Astrocyte (in vitro differentiated cells and primary cell): Measurements from ENCODE around the gene LTBP2. TPM values are rescaled to one million over a fixed set of nuclear protein-coding genes. Genes with fewer than 3 reads are reported as not detected.

ENCODE experiments used
- DNase-seq: peaks from one replicate; pipeline ENCODE4 v3.0.0-alpha.2; 2010; ENCODE audit warnings: low read depth
- FAIRE-seq: peaks from 2 replicates; lab custom pipeline; 2011; peaks lifted over from hg19 to GRCh38; lab: Jason Lieb, UNC
- H2AFZ ChIP-seq: 2 replicates; pipeline ENCODE4 v1.6.0; 2012; ENCODE audit warnings: low read depth, low read length, inconsistent platforms
- H3K27ac ChIP-seq: 2 replicates; pipeline ENCODE4 v1.5.1; 2011; ENCODE audit warnings: low read depth, low read length, inconsistent platforms
- H3K27me3 ChIP-seq: 2 replicates; pipeline ENCODE4 v1.6.0; 2011; ENCODE audit warnings: low read length, inconsistent platforms; ENCODE audit not compliant: insufficient read depth
- H3K36me3 ChIP-seq: 2 replicates; pipeline ENCODE4 v1.5.1; 2011; ENCODE audit warnings: low read length, inconsistent platforms; ENCODE audit not compliant: insufficient read depth
- H3K4me1 ChIP-seq: 2 replicates; pipeline ENCODE4 v1.5.1; 2011; ENCODE audit warnings: low read length, inconsistent platforms; ENCODE audit not compliant: insufficient read depth
- H3K4me2 ChIP-seq: 2 replicates; pipeline ENCODE4 v1.6.0; 2012; ENCODE audit warnings: low read length, inconsistent platforms
- H3K4me3 ChIP-seq: 2 replicates; pipeline ENCODE4 v1.5.1; 2011; ENCODE audit warnings: low read depth, mild to moderate bottlenecking, low read length, inconsistent platforms; ENCODE audit not compliant: insufficient read depth
- H3K79me2 ChIP-seq: 2 replicates; pipeline ENCODE4 v1.6.0; 2012; ENCODE audit warnings: mild to moderate bottlenecking, low read length, inconsistent platforms; ENCODE audit not compliant: insufficient read depth
- H3K9ac ChIP-seq: 2 replicates; pipeline ENCODE4 v1.6.0; 2012; ENCODE audit warnings: mild to moderate bottlenecking, low read length, inconsistent platforms
- H3K9me3 ChIP-seq: 2 replicates; pipeline ENCODE4 v1.5.1; 2012; ENCODE audit warnings: low read depth, mild to moderate bottlenecking, low read length, inconsistent platforms; ENCODE audit not compliant: insufficient read depth
- H4K20me1 ChIP-seq: 2 replicates; pipeline ENCODE4 v1.6.0; 2012; ENCODE audit warnings: low read length, inconsistent platforms; ENCODE audit not compliant: insufficient read depth
- H3K27ac Mint-ChIP-seq: one replicate; pipeline ENCODE4 v1.8.0; 2021; ENCODE audit warnings: mild to moderate bottlenecking, mixed read lengths; ENCODE audit not compliant: unreplicated experiment
- H3K27me3 Mint-ChIP-seq: one replicate; pipeline ENCODE4 v1.8.0; 2021; ENCODE audit warnings: low read depth, mixed read lengths; ENCODE audit not compliant: unreplicated experiment
- H3K36me3 Mint-ChIP-seq: one replicate; pipeline ENCODE4 v1.8.0; 2021; ENCODE audit warnings: low read depth, mixed read lengths; ENCODE audit not compliant: unreplicated experiment
- H3K4me1 Mint-ChIP-seq: one replicate; pipeline ENCODE4 v1.8.0; 2021; ENCODE audit warnings: low read depth, mixed read lengths; ENCODE audit not compliant: unreplicated experiment
- H3K4me3 Mint-ChIP-seq: one replicate; pipeline ENCODE4 v1.8.0; 2021; ENCODE audit warnings: mild to moderate bottlenecking, moderate library complexity, mixed read lengths; ENCODE audit not compliant: unreplicated experiment
- H3K9me3 Mint-ChIP-seq: one replicate; pipeline ENCODE4 v1.8.0; 2021; ENCODE audit warnings: mild to moderate bottlenecking, mixed read lengths; ENCODE audit not compliant: unreplicated experiment
- EZH2 ChIP-seq: IDR thresholded peaks from 2 replicates; pipeline ENCODE4 v1.6.1; 2012; ENCODE audit warnings: mild to moderate bottlenecking, low read length, inconsistent platforms; ENCODE audit not compliant: insufficient read depth
- total RNA-seq: library from RNA; stranded (reverse); gene quantifications from 2 replicates; pipeline ENCODE4 v1.2.1, GENCODE V29; 2021
- TF ChIP-seq, protein P1 (sequence below): IDR thresholded peaks from 2 replicates; pipeline ENCODE4 v1.5.1; 2011; ENCODE audit warnings: low read depth, mild to moderate bottlenecking, inconsistent platforms, low read length, moderate library complexity; ENCODE audit not compliant: insufficient read depth

The LTBP2 gene
- total RNA-seq, 1 donor from 2014 or later: 162 TPM

DNA sequence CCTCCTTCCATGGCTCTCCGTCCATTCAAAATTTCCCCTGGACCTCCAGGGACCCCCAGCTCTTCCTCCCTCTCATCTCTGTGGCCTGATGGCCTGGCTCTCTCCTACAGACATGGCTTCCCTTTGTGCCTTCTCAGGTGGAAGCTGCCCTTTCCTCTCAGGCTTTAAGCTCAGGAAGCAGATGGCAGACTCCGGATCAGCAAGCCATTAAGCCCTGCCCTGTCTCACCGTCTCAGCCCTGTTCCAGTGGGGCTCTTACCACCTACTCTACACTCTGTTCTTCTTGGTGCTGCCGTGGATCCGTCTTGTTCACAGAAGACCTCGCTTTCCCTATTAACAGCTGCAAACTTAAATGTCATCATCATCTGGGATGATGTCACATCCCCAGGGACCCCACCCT, 152.1 kb downstream of the LTBP2 start:
- Histone ChIP-seq H4K20me1 (no peaks in the 10 kb centered on the region), H3K4me2 (no peak overlapping the region), H3K4me3 (no peak overlapping the region), H3K79me2 (no peaks in the 10 kb centered on the region), H3K27me3 (peaks cover 8% of the 10 kb centered on the region), H2AFZ (no peak overlapping the region), H3K36me3 (no peaks in the 10 kb centered on the region), H3K27ac (no peak overlapping the region), H3K9me3 (no peaks in the 10 kb centered on the region), H3K9ac (no peak overlapping the region), H3K4me1 (no peaks in the 10 kb centered on the region)
- TF ChIP-seq, protein P1, sequence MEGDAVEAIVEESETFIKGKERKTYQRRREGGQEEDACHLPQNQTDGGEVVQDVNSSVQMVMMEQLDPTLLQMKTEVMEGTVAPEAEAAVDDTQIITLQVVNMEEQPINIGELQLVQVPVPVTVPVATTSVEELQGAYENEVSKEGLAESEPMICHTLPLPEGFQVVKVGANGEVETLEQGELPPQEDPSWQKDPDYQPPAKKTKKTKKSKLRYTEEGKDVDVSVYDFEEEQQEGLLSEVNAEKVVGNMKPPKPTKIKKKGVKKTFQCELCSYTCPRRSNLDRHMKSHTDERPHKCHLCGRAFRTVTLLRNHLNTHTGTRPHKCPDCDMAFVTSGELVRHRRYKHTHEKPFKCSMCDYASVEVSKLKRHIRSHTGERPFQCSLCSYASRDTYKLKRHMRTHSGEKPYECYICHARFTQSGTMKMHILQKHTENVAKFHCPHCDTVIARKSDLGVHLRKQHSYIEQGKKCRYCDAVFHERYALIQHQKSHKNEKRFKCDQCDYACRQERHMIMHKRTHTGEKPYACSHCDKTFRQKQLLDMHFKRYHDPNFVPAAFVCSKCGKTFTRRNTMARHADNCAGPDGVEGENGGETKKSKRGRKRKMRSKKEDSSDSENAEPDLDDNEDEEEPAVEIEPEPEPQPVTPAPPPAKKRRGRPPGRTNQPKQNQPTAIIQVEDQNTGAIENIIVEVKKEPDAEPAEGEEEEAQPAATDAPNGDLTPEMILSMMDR: no peak
- TF ChIP-seq EZH2: no peak
- H3K4me3 Mint-ChIP-seq: no peak overlapping the region
- H3K4me1 Mint-ChIP-seq: peaks cover 2% of the 10 kb centered on the region
- DNase-seq: no peak
- peaks cover 29% of the 10 kb centered on the region for H3K27me3 Mint-ChIP-seq
- FAIRE-seq: no peak
- H3K36me3 Mint-ChIP-seq: peaks cover 3% of the 10 kb centered on the region
- H3K27ac Mint-ChIP-seq: no peak overlapping the region
- H3K9me3 Mint-ChIP-seq: no peaks in the 10 kb centered on the region

DNA sequence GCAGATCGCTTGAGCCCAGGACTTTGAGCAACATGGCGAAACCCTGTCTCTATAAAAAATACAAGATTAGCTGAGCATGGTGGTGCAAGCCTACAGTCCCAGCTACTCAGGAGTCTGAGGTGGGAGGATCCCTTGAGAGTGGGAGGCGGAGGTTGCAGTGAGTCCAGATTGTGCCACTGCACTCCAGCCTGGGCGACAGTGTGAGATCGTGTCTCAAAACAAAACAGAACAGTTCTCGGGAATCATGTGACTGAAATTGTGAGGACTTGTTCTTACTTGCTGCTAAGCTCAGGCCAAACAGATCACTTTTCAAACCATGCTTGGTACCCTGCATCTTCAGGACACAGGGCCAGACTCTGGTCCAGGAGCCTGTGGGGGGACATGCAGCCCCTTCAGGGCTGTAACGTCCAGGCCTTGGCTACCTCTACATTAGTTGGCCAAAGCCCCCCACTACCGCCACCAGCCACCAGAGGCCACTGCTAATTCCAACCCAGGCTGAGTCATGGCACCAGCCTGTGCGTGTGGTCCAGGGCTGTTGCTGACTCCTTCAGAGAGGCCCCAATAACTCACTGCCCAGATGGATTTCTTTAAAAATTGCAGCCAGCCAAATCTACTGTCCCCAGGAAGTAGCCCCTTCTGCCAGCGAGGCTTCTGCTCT, 152.6 kb downstream of the LTBP2 start:
- Histone ChIP-seq H3K9me3 (no peaks in the 10 kb centered on the region), H3K4me2 (no peak overlapping the region), H3K4me1 (no peaks in the 10 kb centered on the region), H3K36me3 (no peaks in the 10 kb centered on the region), H3K27me3 (peaks cover 8% of the 10 kb centered on the region), H3K4me3 (no peak overlapping the region), H3K79me2 (no peaks in the 10 kb centered on the region), H3K27ac (no peak overlapping the region), H3K9ac (no peak overlapping the region), H2AFZ (no peak overlapping the region), H4K20me1 (no peaks in the 10 kb centered on the region)
- Mint-ChIP-seq H3K9me3 (peaks cover 4% of the 10 kb centered on the region), H3K27me3 (peaks cover 26% of the 10 kb centered on the region), H3K27ac (no peak overlapping the region), H3K4me3 (no peak overlapping the region), H3K4me1 (peaks cover 2% of the 10 kb centered on the region), H3K36me3 (peaks cover 2% of the 10 kb centered on the region)
- DNase-seq: peak; percentile 23
- FAIRE-seq: no peak
- TF ChIP-seq EZH2: no peak
- TF ChIP-seq, protein P1: peak; percentile 70

DNA sequence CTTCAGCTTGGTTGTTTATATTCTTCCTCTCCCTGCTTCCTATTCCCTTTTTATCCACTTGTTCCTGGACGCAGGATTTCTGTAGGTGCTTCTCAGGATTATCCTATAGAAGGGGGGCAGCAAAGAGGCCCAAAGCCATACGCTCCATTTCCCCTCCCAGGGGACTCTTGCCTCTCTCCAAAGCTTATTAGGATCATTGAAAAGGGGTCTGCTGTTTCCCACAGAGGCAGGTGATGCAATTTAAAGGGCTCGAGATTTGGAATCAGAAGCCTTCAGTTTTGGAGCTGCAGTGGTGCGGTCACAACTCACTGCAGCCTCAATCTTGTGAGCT, 154.5 kb downstream of the LTBP2 start:
- FAIRE-seq (no peak), DNase-seq (no peak)
- H3K4me1 Mint-ChIP-seq: peaks cover 2% of the 10 kb centered on the region
- H3K9me3 Mint-ChIP-seq: peaks cover 9% of the 10 kb centered on the region
- no peak for TF ChIP-seq EZH2
- TF ChIP-seq, protein P1: no peak
- H3K27me3 Mint-ChIP-seq: peaks cover 12% of the 10 kb centered on the region
- no peak overlapping the region for H3K27ac Mint-ChIP-seq
- no peaks in the 10 kb centered on the region for H3K9me3 ChIP-seq
- H3K4me1 ChIP-seq: no peaks in the 10 kb centered on the region
- no peak overlapping the region for H2AFZ ChIP-seq
- H3K4me3 ChIP-seq: no peak overlapping the region
- H3K79me2 ChIP-seq: no peaks in the 10 kb centered on the region
- no peak overlapping the region for H3K9ac ChIP-seq
- H4K20me1 ChIP-seq: no peaks in the 10 kb centered on the region
- H3K4me2 ChIP-seq: no peak overlapping the region
- no peaks in the 10 kb centered on the region for H3K27me3 ChIP-seq
- peaks cover 2% of the 10 kb centered on the region for H3K36me3 Mint-ChIP-seq
- no peak overlapping the region for H3K27ac ChIP-seq
- no peak overlapping the region for H3K4me3 Mint-ChIP-seq
- H3K36me3 ChIP-seq: no peaks in the 10 kb centered on the region
